AG09309 (cell line): ENCODE results near the gene NEUROD2.

Experiments
- DNase-seq: peaks from one replicate; pipeline ENCODE4 v3.0.0-alpha.2; 2010; ENCODE audit warnings: low read depth
- H3K4me3 ChIP-seq: 2 replicates; pipeline ENCODE4 v1.5.1; 2011; ENCODE audit warnings: mild to moderate bottlenecking, low read depth, low read length, moderate library complexity; ENCODE audit not compliant: control insufficient read depth
- TF ChIP-seq, protein P1 (sequence below): IDR thresholded peaks from 2 replicates; pipeline ENCODE4 v1.5.1; 2011; ENCODE audit warnings: mild to moderate bottlenecking, low read depth, low read length, inconsistent platforms; ENCODE audit not compliant: insufficient read depth, control insufficient read depth; ENCODE audit errors: missing control alignments

Gene NEUROD2

DNA sequence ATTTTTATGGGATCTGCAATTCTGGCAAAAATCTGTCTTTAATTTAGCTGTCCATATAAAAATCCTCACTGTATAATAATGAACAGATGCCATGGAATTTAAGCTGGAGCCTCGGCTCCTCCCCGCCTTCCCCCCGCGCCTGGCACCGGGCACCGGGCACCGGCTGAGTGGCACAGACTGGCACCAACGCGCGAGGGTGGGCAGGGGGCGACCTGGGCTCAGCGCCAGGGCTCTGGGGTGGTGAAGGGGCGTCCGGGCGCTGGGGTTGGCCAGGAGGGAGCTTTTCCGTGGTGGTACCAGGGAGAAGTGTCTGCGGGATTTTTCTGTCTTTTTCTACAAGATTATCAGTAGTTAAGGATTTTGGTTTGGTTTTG, 9.1 kb downstream of the NEUROD2 start:
- DNase-seq, result no peak
- H3K4me3 ChIP-seq, result no peak overlapping the region
- TF ChIP-seq, protein P1, sequence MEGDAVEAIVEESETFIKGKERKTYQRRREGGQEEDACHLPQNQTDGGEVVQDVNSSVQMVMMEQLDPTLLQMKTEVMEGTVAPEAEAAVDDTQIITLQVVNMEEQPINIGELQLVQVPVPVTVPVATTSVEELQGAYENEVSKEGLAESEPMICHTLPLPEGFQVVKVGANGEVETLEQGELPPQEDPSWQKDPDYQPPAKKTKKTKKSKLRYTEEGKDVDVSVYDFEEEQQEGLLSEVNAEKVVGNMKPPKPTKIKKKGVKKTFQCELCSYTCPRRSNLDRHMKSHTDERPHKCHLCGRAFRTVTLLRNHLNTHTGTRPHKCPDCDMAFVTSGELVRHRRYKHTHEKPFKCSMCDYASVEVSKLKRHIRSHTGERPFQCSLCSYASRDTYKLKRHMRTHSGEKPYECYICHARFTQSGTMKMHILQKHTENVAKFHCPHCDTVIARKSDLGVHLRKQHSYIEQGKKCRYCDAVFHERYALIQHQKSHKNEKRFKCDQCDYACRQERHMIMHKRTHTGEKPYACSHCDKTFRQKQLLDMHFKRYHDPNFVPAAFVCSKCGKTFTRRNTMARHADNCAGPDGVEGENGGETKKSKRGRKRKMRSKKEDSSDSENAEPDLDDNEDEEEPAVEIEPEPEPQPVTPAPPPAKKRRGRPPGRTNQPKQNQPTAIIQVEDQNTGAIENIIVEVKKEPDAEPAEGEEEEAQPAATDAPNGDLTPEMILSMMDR, result no peak

DNA sequence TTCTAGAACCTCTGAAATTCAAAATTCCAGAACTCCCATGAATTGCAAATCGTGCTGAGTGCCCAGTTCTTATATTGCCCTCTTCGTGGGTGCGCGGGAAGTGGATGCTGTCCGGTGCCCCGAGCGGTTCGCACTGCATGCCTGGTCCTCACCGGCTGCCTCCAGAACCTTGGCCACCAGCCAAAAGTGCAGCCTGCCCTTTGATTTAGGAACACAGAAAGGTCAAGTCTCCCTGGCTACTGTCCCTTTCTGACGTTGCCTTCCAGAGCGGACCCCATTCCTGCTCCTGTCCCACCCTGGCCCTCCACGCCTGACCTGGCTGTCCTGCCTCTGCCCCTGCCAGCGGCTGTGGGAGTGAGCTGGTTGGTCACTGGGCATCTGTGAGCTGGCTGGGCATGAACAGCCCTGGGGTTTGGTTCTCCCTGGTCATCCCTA, 9.7 kb downstream of the NEUROD2 start:
- TF ChIP-seq, protein P1, result no peak
- H3K4me3 ChIP-seq, result no peak overlapping the region
- DNase-seq, result no peak

DNA sequence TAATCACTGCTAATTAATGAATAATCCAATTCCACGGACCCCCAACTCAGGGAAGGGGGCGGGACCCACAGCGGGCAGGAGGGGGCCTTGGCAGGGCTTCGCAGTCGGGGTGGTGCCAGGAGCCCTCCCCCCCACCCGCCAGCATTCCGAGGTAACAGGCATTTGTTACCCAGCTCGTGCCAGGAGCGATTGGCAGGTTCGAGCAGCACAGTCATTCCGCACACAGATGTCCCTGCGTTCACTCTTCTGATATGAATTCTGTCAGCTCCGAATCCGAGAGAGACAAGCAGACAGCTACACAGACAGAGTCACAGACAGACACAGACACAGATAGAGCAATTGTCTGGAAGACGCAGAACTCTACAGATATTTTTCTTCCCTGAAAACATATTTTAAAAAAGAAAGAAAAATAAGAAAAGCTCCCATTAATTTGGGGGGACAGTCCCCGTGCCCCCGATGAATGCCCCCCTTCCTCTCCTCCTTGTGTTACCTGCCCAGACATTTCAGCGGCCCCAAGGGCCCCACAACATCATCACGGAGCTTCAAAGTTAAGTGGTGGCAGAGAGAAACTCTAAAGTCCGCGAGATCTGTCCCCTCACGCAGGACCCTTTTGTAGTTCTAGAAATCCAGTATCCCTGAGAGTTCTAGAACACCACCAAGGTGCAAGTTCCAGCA, 10.2 kb downstream of the NEUROD2 start:
- no peak overlapping the region for H3K4me3 ChIP-seq
- TF ChIP-seq, protein P1, result no peak
- DNase-seq, result no peak

DNA sequence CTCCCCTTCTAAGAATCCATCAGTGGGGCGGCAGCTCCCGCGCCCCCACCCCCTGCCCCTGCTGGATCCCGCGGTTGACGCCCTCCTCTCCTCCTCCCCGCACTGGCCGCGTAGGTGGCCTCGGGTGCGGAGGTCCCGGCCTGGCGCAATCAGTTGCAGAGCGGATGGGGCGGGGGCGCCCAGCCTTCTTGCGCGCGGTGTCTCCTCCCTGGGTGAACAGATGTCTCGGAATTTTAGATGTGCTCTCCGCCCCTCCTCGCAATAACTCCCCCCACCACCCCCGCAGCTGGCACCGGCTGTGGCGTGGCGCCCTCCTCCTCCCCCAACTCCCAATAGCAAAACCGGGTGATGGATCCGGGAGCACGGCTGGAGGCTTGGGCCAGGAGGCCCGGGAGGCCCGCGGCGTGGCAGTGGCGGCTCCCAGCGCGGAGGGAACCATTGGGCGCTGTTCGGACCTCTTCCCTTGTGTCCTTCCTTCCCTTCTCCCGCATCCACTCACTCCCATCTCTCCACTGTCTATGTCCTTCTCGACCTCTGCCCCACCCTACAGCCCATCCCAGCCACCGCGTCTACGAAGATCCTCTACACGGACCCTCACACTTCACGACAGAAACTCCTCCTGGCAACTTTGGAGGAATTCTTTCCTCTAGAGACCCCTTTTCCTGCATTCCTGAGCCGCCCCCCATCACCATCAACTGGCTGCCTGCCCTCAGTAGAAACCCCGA, 11.0 kb downstream of the NEUROD2 start:
- no peak overlapping the region for H3K4me3 ChIP-seq
- TF ChIP-seq, protein P1, result no peak
- no peak for DNase-seq

DNA sequence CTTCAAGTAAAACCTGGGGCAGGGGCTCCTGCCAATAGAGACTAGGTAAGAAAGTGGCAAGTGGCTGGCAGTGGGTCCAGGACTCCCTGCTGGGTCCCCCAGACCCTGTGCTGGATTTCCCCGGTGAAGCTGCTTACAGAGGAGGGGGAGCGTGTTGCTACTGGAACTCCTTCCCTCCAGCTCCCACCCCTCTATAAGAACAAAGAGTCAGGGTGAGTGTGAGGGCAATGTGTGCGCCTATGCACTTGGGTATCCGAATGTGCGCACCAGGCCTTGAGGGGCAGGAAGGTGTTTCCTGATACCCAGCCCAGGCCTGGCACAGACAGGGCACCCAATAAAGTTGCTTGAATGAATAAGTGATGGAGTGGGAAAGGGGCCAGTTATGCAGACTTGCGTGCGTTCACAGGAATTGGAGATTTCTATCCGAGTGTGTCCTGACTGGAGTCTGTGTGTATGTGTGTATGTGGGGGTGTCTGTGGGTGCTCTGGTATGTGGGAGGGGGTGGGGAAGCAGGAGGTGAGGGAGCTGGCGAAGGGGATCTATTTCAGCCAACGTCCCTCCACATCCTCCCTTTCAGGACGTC, 11.7 kb downstream of the NEUROD2 start:
- no peak overlapping the region for H3K4me3 ChIP-seq
- TF ChIP-seq, protein P1, result no peak

DNA sequence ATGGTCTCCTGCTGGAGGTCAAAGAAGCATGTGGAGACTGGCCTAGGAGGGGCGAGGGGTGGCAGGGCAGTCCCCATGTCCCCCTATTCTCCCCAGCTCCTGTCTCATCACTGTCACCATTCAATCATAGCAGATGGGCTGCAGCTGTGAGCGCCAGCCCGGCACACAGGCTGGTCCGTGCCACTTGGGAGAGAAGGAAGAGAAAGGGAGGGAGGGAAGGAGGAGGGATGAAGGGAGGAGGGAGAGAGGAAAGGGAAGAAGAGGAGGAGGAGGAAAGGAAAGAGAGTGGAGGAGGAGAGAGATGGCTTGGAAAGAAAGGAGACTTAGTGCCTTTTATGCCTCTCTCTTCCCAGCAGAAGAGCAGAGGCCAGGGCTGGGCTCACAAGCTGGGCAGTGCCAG, 12.4 kb downstream of the NEUROD2 start:
- DNase-seq, result no peak
- no peak overlapping the region for H3K4me3 ChIP-seq
- TF ChIP-seq, protein P1, result no peak

More for the DNA sequence above, 11.7 kb downstream of the NEUROD2 start:
- DNase-seq, result no peak
